Left colon (tissue), 2 donors: ENCODE results near the gene NCKAP5L. TPM values are rescaled to one million over a fixed set of nuclear protein-coding genes. Genes with fewer than 3 reads are reported as not detected.
"Not testable (repeated sequence)": the region's sequence is repeated elsewhere in the genome, so short reads cannot be mapped to it uniquely, and the experiment has no call there.

Experiments
- ATAC-seq: fragments of 200-7000 bp; cut with Tn5 transposase; one replicate; pipeline ENCODE4 v1.9.1; 2020; ENCODE audit warnings: mild to moderate bottlenecking, moderate library complexity
- DNase-seq, 2 donors: peaks; one replicate each; pipeline ENCODE4 v3.0.0-alpha.2; 2020
- intact Hi-C, 2 donors: fragments of 100-400 bp; cut with DNase I in 1 of 2; cut with micrococcal nuclease in 1 of 2; formaldehyde crosslinking; loops; one replicate each; pipeline versions ENCODE4 v1.11.2 to v1.14.0; 2022; cut with DNase I, micrococcal nuclease
- total RNA-seq, 2 donors: library from RNA; stranded (reverse); fragmentation: NEBNext Ultra II Directional; extraction: Animal tissue kit (Norgen Biotek cat#: 25700); gene quantifications; one replicate each; pipeline ENCODE4 v1.2.1, GENCODE V29; 2021
- donor health status: DM: no; HTN: no; CAD: no.
- donor health status: DM: yes; HTN: yes; CAD: no.

NCKAP5L gene
- total RNA-seq, 2 donors from 2014 or later = 3.7 to 4.8 TPM

DNA sequence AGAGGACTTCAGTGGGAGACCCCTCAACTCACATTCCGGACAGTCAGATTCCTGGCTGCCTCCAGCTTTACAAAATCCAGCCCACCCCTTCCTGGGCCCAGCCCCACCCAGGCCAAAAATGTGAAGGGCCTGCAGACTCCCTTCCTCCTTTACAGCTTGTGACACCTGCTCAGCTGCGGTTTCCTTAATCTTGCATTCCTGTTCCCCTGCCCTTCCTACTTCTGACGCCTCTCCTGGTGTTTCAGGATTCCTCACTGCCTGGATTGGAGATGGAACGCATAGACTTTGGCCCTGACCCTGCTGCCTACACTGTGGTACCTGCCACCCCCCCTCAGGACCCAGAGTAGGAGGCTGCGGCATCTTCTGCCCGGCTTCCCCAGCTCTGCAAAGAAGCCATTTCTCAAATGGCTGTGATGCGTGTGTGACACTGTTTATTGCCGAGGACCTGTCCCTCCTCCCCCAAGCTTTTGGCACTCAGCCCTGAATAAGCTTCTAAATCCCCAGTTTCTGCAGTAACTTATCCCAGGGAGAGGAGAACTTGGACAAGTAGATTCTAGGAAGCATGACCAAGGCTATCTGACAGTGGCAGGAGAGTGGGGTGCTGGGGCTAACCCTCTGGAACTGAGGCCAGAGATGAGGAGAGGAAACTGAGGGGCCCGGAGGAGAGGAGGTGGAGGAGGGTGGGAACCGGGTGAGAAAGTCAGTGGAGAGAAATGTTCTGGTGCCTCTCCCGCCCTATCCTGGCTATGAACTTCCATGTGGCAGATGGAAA, 39.5 kb upstream of the NCKAP5L start:
- DNase-seq = no peak
- ATAC-seq = peak; percentile 31
- intact Hi-C loops = loop anchor here in 1 of 2 donors (5.0 kb wide), 1 partner anchor 80 kb away; no protein-coding TSS in a partner anchor

GRCh38 chr12:49866859-49867569, 38.8 kb upstream of the NCKAP5L start:
- intact Hi-C loops = loop anchor here in 1 of 2 donors (5.0 kb wide), 1 partner anchor 80 kb away; no protein-coding TSS in a partner anchor
- ATAC-seq (peak; percentile 78), DNase-seq (peak; percentile 52 to 81)

DNA sequence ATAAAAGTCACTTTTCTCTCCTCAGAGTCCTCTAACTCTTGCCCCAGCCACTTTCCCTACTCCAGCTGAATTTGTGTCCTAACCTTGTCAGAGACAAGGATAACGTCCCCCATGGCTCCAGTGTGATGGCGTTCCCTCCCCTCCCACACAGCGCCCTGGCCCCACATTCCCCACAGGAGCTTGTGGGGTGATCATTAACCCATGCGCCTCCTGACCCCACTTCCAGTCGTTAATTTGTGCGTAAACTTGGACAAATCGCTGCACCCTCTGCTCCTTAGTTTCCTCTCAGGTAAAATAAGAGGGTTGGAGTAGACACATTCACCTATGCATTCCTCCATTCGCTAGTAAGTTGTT, 37.5 kb upstream of the NCKAP5L start:
- intact Hi-C loops = loop anchor here in 1 of 2 donors (5.0 kb wide), 1 partner anchor 82 kb away; no protein-coding TSS in a partner anchor
- ATAC-seq (no peak), DNase-seq (no peak)

DNA sequence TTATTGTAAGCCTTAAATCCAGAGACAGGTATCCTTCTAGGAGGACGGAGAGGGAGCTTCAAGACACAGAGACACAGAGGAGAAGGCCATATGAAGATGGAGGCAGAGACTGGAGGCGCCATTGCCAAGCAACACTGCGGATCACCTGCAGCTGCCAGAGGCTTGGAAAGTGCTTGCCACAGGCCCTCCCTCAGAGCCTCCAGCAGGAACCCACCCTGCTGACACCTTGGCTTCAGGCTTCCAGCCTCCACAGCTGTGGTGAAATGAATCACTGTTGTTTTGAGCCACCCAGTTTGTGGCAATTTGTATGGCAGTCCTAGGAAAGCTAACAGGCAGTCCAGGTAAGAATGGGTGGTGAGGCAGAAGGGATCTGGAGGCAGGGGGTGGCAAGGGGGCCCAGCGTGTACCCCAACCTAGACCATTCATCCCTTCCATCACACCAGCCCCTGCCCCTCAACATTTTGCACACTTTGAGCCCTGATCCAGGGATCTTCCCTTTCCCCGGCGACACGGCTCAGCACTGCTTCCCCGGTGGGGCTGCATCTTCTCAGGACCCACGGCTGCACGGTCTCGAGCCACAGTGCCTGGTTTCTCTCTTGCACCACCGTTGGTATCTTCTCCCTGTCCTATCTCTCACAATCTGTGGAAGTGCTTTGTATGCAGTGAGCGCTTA, 37.0 kb upstream of the NCKAP5L start:
- intact Hi-C loops = loop anchor here in 1 of 2 donors (5.0 kb wide), 1 partner anchor 82 kb away; no protein-coding TSS in a partner anchor
- no peak for DNase-seq
- no peak for ATAC-seq

GRCh38 chr12:49864798-49865090, 36.5 kb upstream of the NCKAP5L start:
- ATAC-seq = no peak
- no peak for DNase-seq
- intact Hi-C loops = loop anchor here in 1 of 2 donors (5.0 kb wide), 1 partner anchor 83 kb away; no protein-coding TSS in a partner anchor

GRCh38 chr12:49863946-49864797, 36.0 kb upstream of the NCKAP5L start:
- DNase-seq (no peak), ATAC-seq (peak; percentile 39)
- intact Hi-C loops = no loop called here

DNA sequence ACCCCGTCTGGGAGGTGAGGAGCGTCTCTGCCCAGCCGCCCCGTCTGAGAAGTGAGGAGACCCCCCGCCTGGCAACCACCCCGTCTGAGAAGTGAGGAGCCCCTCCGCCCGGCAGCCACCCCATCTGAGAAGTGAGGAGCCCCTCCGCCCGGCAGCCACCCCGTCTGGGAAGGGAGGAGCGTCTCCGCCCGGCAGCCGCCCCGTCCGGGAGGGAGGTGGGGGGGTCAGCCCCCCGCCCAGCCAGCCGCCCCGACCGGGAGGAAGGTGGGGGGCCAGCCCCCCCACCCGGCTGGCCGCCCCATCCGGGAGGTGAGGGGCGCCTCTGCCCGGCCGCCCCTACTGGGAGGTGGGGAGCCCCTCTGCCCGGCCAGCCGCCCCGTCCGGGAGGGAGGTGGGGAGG, 32.7 kb upstream of the NCKAP5L start:
- intact Hi-C loops, ATAC-seq, DNase-seq: not testable (repeated sequence)

DNA sequence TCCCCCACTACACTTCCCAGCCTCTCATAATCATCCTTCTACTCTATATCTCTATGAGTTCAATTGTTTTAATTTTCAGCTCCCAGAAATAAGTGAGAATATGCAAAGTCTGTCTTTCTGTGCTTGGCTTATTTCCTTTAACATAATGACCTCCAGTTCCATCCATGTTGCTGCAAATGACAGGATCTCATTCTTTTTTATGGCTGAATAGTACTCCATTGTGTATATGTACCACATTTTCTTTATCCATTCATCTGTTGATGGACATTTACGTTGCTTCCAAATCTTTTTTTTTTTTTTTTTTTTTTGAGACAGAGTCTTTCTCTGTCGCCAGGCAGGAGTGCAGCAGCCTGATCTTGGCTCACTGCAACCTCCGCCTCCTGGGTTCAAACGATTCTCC, 27.7 kb upstream of the NCKAP5L start:
- intact Hi-C loops, ATAC-seq, DNase-seq: not testable (repeated sequence)

DNA sequence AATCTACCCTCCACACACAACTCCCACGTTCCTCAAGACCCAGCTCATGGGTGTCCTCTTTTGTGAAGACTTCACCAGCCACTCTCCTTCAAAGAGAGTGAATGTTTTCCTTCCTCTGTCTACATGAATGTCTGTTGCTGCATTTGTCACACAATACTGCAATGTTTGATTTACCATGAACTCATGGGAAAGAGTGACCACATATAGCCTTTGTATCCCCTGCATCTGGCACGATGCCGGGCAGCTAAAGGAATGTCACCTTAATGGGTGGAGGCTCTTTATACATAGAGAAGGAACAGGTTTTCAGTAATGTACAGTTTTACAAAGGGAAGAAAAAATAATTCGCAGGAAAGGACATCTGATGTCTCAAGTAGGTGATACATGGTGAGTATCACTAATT, 26.8 kb upstream of the NCKAP5L start:
- intact Hi-C loops = no loop called here
- ATAC-seq = no peak
- no peak for DNase-seq

DNA sequence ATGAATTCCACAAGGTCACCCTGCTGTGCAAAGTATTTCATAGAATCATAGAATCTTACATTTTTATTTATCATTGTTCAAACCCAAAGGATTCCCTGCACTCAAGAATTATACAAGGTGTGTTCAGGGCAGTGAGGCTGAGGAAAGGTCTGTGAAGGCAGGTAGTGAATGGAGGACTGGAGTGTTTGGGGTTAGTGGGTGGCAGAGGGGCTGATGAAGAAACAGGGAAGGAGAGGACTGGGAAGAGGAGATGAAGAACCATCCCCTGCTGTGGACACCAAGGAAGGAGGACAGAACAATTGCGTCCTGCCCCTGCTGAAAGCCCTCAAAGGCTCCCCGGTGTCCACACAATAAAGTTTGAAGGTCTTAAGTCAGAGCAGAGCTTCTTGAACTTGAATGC, 25.5 kb upstream of the NCKAP5L start:
- intact Hi-C loops = no loop called here
- DNase-seq (no peak), ATAC-seq (no peak)

DNA sequence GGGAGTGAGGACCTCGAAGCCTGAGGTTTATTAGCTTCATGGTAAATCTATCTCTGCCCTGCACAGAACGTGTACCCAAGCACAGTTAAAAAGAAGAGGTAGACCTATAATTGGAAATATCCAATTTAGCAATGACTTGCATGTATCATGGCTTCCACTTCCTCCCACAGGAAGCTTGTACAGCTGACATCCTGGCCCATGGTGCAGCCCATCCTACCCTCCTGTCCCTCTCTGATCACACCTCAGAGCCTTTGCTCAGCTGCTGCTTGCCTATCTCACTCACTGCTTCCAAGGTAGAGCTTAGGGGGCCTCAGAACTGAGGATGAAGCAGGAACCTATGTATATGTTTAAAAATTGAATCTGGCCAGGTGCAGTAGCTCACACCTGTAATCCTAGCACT, 18.9 kb upstream of the NCKAP5L start:
- ATAC-seq (no peak), DNase-seq (no peak)
- intact Hi-C loops = no loop called here

GRCh38 chr12:49846032-49846431, 17.8 kb upstream of the NCKAP5L start:
- intact Hi-C loops = no loop called here
- DNase-seq = no peak
- no peak for ATAC-seq

- ATAC-seq (no peak), DNase-seq (no peak)
- intact Hi-C loops = no loop called here
Observed at GRCh38 chr12:49843876-49844437, 15.7 kb upstream of the NCKAP5L start.

GRCh38 chr12:49843411-49843810, 15.2 kb upstream of the NCKAP5L start:
- ATAC-seq (no peak), DNase-seq (no peak)
- intact Hi-C loops = no loop called here

- peak; percentile 93 to 95 for DNase-seq
- intact Hi-C loops = no loop called here
- ATAC-seq = peak; percentile 96
Observed at GRCh38 chr12:49842519-49843352, 14.5 kb upstream of the NCKAP5L start, which contains the start of gene BCDIN3D. Gene BCDIN3D, minus strand, starts transcription at chr12:49843106. Its CDS starts 19 bp downstream, at chr12:49843087.

DNA sequence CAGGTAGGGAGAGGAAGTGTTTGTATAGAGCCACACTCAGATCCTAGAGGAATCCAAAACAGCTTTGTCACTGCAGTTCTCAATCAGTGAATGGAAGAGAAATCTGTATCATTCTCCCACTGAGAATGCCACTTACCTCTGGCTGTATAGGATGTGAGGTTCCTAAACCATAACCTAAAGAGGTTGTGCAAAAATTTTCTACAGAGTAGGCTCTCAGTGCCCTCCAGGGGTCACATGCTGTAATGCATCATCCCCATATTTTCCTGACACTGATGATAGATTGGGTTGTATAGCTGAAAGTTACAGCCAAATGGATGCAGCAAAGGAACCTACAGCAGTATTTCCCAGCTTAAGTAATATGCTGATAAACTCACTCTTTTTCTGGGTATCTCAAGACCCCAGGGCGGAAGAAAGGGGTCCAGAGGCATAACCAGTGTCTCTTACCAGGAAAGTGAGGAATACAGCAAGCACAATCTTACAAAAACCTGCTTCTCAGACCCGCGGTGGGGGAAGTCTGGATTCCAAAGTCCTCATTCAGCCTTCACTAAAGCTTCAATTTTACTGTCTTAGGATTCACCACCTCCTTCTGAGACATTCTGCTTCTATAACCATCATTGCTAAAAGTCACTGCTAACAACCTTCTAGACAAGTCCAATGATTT, 10.9 kb upstream of the NCKAP5L start:
- intact Hi-C loops = loop anchor here (10.0 kb wide), 1 partner anchor 54 kb away; no protein-coding TSS in a partner anchor
- no peak for ATAC-seq
- peak in 1 of 2 donors; percentile 23 for DNase-seq
